ENCODE data around the gene NBL1.

The NBL1 gene

GRCh38 chr1:19640363-19641316, 3.5 kb upstream of the NBL1 start:
- peaks cover 33% of the 10 kb centered on the region for H3K27me3 ChIP-seq (ENCODE audit: control insufficient read depth, insufficient read depth, low read length)
- no peak overlapping the region for H3K9ac ChIP-seq (ENCODE audit: low read depth, low read length)
- no peaks in the 10 kb centered on the region for H3K36me3 ChIP-seq (ENCODE audit: control insufficient read depth, insufficient read depth, low read length)
- H3K4me1 ChIP-seq (ENCODE audit: control insufficient read depth, insufficient read depth, low read length): peaks cover 6% of the 10 kb centered on the region
- no peaks in the 10 kb centered on the region for H3K9me3 ChIP-seq (ENCODE audit: control insufficient read depth, insufficient read depth, low read length)
- H3K4me3 ChIP-seq (ENCODE audit: low read depth, low read length): no peak overlapping the region

GRCh38 chr1:19643121-19643520, 990 bp upstream of the NBL1 start:
- H3K9me3 ChIP-seq (ENCODE audit: control insufficient read depth, insufficient read depth, low read length): no peaks in the 10 kb centered on the region
- peak overlapping the region; percentile 24 for H3K9ac ChIP-seq (ENCODE audit: low read depth, low read length)
- H3K4me3 ChIP-seq (ENCODE audit: low read depth, low read length): no peak overlapping the region
- H3K27me3 ChIP-seq (ENCODE audit: control insufficient read depth, insufficient read depth, low read length): peaks cover 40% of the 10 kb centered on the region
- peaks cover 6% of the 10 kb centered on the region for H3K4me1 ChIP-seq (ENCODE audit: control insufficient read depth, insufficient read depth, low read length)
- H3K36me3 ChIP-seq (ENCODE audit: control insufficient read depth, insufficient read depth, low read length): no peaks in the 10 kb centered on the region

GRCh38 chr1:19644395-19644680, 227 bp downstream of the NBL1 start:
- peak overlapping the region; percentile 67 for H3K4me3 ChIP-seq (ENCODE audit: low read depth, low read length)
- H3K27me3 ChIP-seq (ENCODE audit: control insufficient read depth, insufficient read depth, low read length): peaks cover 40% of the 10 kb centered on the region
- peak overlapping the region; percentile 54 for H3K9ac ChIP-seq (ENCODE audit: low read depth, low read length)
- no peaks in the 10 kb centered on the region for H3K36me3 ChIP-seq (ENCODE audit: control insufficient read depth, insufficient read depth, low read length)
- no peaks in the 10 kb centered on the region for H3K9me3 ChIP-seq (ENCODE audit: control insufficient read depth, insufficient read depth, low read length)
- H3K4me1 ChIP-seq (ENCODE audit: control insufficient read depth, insufficient read depth, low read length): peaks cover 6% of the 10 kb centered on the region

- H3K4me1 ChIP-seq (ENCODE audit: control insufficient read depth, insufficient read depth, low read length): peaks cover 6% of the 10 kb centered on the region
- no peaks in the 10 kb centered on the region for H3K9me3 ChIP-seq (ENCODE audit: control insufficient read depth, insufficient read depth, low read length)
- H3K27me3 ChIP-seq (ENCODE audit: control insufficient read depth, insufficient read depth, low read length): peaks cover 40% of the 10 kb centered on the region
- peak overlapping the region; percentile 54 for H3K9ac ChIP-seq (ENCODE audit: low read depth, low read length)
- no peaks in the 10 kb centered on the region for H3K36me3 ChIP-seq (ENCODE audit: control insufficient read depth, insufficient read depth, low read length)
- peak overlapping the region; percentile 67 for H3K4me3 ChIP-seq (ENCODE audit: low read depth, low read length)
Observed at GRCh38 chr1:19644681-19645410, 735 bp downstream of the NBL1 start.

GRCh38 chr1:19645411-19646251, 1.5 kb downstream of the NBL1 start:
- Histone ChIP-seq H3K9ac (ENCODE audit: low read depth, low read length) (no peak overlapping the region), H3K27me3 (ENCODE audit: control insufficient read depth, insufficient read depth, low read length) (peaks cover 40% of the 10 kb centered on the region)

GRCh38 chr1:19646377-19647319, 2.5 kb downstream of the NBL1 start:
- no peaks in the 10 kb centered on the region for H3K36me3 ChIP-seq (ENCODE audit: control insufficient read depth, insufficient read depth, low read length)
- no peaks in the 10 kb centered on the region for H3K9me3 ChIP-seq (ENCODE audit: control insufficient read depth, insufficient read depth, low read length)
- peaks cover 36% of the 10 kb centered on the region for H3K27me3 ChIP-seq (ENCODE audit: control insufficient read depth, insufficient read depth, low read length)
- no peak overlapping the region for H3K9ac ChIP-seq (ENCODE audit: low read depth, low read length)
- H3K4me1 ChIP-seq (ENCODE audit: control insufficient read depth, insufficient read depth, low read length): no peaks in the 10 kb centered on the region
- H3K4me3 ChIP-seq (ENCODE audit: low read depth, low read length): no peak overlapping the region

More at GRCh38 chr1:19645411-19646251, 1.5 kb downstream of the NBL1 start:
- no peaks in the 10 kb centered on the region for H3K9me3 ChIP-seq (ENCODE audit: control insufficient read depth, insufficient read depth, low read length)
- H3K36me3 ChIP-seq (ENCODE audit: control insufficient read depth, insufficient read depth, low read length): no peaks in the 10 kb centered on the region
- peak overlapping the region; percentile 67 for H3K4me3 ChIP-seq (ENCODE audit: low read depth, low read length)
- peaks cover 2% of the 10 kb centered on the region for H3K4me1 ChIP-seq (ENCODE audit: control insufficient read depth, insufficient read depth, low read length)

GRCh38 chr1:19647643-19648042, 3.5 kb downstream of the NBL1 start:
- H3K36me3 ChIP-seq (ENCODE audit: control insufficient read depth, insufficient read depth, low read length): no peaks in the 10 kb centered on the region
- no peak overlapping the region for H3K9ac ChIP-seq (ENCODE audit: low read depth, low read length)
- no peak overlapping the region for H3K4me3 ChIP-seq (ENCODE audit: low read depth, low read length)
- no peaks in the 10 kb centered on the region for H3K9me3 ChIP-seq (ENCODE audit: control insufficient read depth, insufficient read depth, low read length)
- H3K27me3 ChIP-seq (ENCODE audit: control insufficient read depth, insufficient read depth, low read length): peaks cover 29% of the 10 kb centered on the region
- no peaks in the 10 kb centered on the region for H3K4me1 ChIP-seq (ENCODE audit: control insufficient read depth, insufficient read depth, low read length)

GRCh38 chr1:19648239-19648638, 4.1 kb downstream of the NBL1 start:
- Histone ChIP-seq H3K9ac (ENCODE audit: low read depth, low read length) (no peak overlapping the region), H3K9me3 (ENCODE audit: control insufficient read depth, insufficient read depth, low read length) (no peaks in the 10 kb centered on the region), H3K4me1 (ENCODE audit: control insufficient read depth, insufficient read depth, low read length) (no peaks in the 10 kb centered on the region), H3K27me3 (ENCODE audit: control insufficient read depth, insufficient read depth, low read length) (peaks cover 24% of the 10 kb centered on the region), H3K36me3 (ENCODE audit: control insufficient read depth, insufficient read depth, low read length) (no peaks in the 10 kb centered on the region), H3K4me3 (ENCODE audit: low read depth, low read length) (no peak overlapping the region)

GRCh38 chr1:19648689-19649088, 4.6 kb downstream of the NBL1 start:
- Histone ChIP-seq H3K4me3 (ENCODE audit: low read depth, low read length) (no peak overlapping the region), H3K9me3 (ENCODE audit: control insufficient read depth, insufficient read depth, low read length) (no peaks in the 10 kb centered on the region)

GRCh38 chr1:19650416-19651140, 6.5 kb downstream of the NBL1 start:
- Histone ChIP-seq H3K4me3 (ENCODE audit: low read depth, low read length) (no peak overlapping the region), H3K4me1 (ENCODE audit: control insufficient read depth, insufficient read depth, low read length) (peaks cover 2% of the 10 kb centered on the region), H3K9ac (ENCODE audit: low read depth, low read length) (no peak overlapping the region), H3K27me3 (ENCODE audit: control insufficient read depth, insufficient read depth, low read length) (peaks cover 8% of the 10 kb centered on the region), H3K9me3 (ENCODE audit: control insufficient read depth, insufficient read depth, low read length) (no peaks in the 10 kb centered on the region), H3K36me3 (ENCODE audit: control insufficient read depth, insufficient read depth, low read length) (no peaks in the 10 kb centered on the region)

More at GRCh38 chr1:19648689-19649088, 4.6 kb downstream of the NBL1 start:
- Histone ChIP-seq H3K9ac (ENCODE audit: low read depth, low read length) (no peak overlapping the region), H3K4me1 (ENCODE audit: control insufficient read depth, insufficient read depth, low read length) (peaks cover 2% of the 10 kb centered on the region), H3K27me3 (ENCODE audit: control insufficient read depth, insufficient read depth, low read length) (peaks cover 19% of the 10 kb centered on the region), H3K36me3 (ENCODE audit: control insufficient read depth, insufficient read depth, low read length) (no peaks in the 10 kb centered on the region)

Measured in iPS-15b (cell line).